Dedifferentiated amniotic fluid mesenchymal stem cell (primary cell): ENCODE measurements around the gene LTB4R.

Experiments
- DNase-seq: peaks from one replicate; pipeline ENCODE4 v3.0.0-alpha.2; 2016; ENCODE audit errors: extremely low spot score

The LTB4R gene, protein sequence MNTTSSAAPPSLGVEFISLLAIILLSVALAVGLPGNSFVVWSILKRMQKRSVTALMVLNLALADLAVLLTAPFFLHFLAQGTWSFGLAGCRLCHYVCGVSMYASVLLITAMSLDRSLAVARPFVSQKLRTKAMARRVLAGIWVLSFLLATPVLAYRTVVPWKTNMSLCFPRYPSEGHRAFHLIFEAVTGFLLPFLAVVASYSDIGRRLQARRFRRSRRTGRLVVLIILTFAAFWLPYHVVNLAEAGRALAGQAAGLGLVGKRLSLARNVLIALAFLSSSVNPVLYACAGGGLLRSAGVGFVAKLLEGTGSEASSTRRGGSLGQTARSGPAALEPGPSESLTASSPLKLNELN

DNA sequence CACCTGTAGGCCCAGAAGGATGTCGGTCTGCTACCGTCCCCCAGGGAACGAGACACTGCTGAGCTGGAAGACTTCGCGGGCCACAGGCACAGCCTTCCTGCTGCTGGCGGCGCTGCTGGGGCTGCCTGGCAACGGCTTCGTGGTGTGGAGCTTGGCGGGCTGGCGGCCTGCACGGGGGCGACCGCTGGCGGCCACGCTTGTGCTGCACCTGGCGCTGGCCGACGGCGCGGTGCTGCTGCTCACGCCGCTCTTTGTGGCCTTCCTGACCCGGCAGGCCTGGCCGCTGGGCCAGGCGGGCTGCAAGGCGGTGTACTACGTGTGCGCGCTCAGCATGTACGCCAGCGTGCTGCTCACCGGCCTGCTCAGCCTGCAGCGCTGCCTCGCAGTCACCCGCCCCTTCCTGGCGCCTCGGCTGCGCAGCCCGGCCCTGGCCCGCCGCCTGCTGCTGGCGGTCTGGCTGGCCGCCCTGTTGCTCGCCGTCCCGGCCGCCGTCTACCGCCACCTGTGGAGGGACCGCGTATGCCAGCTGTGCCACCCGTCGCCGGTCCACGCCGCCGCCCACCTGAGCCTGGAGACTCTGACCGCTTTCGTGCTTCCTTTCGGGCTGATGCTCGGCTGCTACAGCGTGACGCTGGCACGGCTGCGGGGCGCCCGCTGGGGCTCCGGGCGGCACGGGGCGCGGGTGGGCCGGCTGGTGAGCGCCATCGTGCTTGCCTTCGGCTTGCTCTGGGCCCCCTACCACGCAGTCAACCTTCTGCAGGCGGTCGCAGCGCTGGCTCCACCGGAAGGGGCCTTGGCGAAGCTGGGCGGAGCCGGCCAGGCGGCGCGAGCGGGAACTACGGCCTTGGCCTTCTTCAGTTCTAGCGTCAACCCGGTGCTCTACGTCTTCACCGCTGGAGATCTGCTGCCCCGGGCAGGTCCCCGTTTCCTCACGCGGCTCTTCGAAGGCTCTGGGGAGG lies at the start of gene LTB4R:
Gene LTB4R, plus strand, starts transcription at position 857 of the 959 bp plus-strand sequence. CDS start 4,150 bp downstream, outside the sequence.
- DNase-seq: no peak

DNA sequence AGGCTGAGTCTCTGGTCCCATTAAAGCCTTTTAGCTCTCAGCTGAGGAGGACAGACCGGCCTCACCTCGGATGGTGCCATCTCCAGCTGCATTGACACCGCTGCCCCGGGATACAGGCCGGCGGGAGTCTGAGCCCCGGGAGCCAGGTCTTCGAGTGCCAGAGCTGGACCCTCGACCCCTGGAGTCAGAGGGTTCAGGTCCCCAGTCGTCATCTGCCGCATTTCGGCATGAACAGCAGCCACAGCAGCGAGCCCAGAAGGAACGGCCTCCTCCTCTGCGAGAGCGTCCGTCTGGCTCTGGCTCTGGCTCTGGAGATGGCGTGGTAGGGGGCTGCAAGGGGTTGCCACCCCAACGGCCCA lies 49.4 kb upstream of the LTB4R start:
- no peak for DNase-seq

DNA sequence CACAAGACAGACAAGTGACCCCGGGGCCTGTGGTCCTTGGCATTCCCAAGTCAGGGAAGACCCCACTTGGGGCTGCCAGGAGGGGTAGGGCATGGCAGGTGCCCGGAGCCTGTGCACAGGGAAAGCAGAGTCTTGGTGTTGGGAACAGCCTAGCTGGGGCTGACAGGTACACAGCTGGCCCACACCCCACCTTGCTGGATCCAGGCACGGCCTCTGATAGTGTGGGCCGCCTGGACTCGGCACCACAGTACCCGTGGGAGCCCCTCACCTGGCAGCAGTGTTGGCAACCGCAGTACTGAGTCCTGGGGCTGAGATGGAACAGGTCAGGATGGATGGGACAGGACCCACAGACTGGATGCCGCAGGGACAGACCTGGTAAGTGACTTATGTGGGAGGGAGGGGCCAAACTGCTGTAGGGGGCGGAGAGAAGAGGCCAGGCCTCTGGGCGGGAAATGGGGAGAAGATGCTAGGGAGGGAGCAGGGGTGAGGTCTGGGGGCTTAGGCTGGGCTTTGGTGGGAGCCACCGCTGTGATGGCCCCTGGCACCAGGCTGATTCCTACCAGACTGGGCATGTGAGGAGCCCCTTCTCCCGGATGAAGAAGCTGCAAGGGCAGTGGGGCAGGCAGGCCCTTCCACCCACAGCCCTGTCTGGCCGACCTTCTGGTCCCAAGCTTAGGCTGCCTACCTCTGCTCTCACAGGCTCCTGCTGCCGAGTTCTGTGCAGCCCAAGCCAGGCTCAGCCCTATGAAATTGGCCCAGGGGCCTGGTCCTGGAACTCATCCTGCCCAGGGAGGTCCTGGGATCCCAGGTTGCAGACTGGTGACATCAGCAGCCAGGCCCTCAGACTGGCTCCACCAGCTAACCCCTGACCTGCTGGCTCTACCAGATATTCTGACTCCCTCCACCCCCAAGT lies 48.2 kb upstream of the LTB4R start, which contains the start of gene TGM1:
Gene TGM1, minus strand, starts transcription at position 357 of the 913 bp plus-strand sequence. CDS start 825 bp downstream, outside the sequence.
- no peak for DNase-seq

DNA sequence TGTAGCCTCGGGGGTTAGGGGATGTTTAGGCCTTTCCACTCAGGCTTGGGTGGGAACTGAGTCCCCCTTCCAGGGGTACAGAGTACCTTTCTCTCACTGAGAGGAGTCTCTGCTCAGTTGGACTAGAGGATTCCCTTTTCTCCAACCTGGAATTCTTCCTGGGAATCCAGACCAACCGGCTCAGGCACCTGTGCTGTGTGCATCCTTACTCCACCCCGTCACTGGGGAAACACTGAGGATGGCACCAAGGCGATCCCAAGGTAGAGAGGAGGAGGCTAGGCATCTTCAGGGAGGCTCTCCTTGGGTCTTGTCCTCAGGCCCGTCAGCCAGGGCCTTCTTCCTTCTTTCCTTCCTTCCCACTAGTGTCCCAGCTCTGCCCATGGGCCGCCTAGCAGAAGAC lies 47.5 kb upstream of the LTB4R start:
- no peak for DNase-seq

DNA sequence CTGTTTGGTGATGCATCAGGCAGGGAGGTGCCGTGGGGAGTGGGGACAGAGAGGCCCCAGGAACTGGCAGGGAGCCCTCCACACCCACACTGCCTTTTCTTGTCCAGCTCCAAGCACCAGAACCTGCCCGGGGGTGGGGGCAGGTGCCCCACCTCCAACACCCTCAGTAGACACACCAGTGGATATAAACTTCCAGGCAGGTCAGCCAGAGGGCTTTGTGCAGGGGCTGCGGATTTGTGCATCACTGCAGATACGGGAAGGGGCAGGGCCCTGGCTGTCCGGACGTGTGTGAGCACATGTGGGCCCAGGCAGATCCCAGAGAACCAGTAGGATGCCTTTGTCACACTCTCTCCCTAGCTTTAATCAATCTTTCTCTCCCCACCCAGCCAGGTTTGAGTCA lies 47.0 kb upstream of the LTB4R start:
- DNase-seq: no peak

DNA sequence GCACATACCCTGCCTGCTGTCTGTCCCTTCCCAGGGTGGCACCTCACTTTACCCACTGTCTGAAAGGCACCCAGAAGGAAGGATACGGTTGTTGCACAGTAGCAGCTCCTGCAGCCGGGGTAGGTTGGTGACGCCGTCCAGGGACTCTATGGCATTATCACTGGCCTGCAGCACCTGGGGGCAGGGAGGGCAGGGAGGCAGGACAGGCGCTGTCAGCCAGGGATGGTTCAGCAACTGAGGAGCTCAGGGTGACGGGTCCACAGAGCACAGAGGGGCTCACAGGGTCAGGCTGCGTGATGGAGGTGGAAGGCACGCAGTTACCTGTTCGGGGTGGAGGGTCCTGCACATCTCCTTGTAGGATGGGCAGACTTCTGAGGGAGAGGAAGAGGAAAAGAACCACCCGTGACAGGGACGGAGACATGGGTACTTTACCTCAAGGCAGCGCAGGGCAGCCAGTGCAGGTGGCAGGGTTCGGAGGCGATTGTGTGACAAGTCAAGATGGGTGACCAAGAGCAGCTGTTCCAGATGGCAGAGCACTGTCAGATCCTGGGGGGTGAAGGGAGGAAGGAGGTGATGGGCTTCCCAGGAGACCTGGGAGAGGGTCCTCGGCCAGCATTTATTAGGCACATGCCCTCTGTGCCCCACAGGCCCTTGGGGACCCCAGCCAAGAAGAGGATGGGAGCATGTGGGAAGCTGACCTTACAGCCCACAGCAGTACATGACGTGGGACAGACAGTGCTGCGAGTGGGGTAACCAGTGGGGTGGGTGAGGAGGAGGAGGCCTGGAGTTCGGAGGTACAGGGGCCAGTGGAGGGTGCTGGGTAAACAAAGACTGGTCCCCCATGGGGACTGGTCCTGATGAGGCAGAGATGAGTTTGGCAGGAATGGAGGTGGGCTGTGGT lies 44.7 kb upstream of the LTB4R start:
- no peak for DNase-seq

DNA sequence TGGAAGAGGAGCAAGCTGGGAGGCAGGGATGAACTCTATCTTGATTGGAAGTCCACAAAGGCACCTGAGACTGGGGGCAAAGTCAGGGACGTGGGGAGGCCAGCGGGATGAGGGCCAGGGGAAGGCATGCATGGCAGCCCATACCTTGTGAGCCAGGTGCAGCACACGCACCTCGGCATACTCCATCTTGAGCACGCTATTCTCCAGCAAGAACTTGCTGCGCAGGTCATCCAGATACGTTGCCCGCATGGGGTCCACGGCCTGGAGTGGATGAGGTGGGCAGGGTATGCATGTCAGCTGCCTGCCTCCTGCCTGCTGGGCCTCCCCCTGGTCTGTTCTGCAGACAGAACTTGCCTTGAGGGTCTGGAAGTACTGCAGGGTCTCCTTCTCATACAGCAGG lies 43.8 kb upstream of the LTB4R start:
- no peak for DNase-seq

DNA sequence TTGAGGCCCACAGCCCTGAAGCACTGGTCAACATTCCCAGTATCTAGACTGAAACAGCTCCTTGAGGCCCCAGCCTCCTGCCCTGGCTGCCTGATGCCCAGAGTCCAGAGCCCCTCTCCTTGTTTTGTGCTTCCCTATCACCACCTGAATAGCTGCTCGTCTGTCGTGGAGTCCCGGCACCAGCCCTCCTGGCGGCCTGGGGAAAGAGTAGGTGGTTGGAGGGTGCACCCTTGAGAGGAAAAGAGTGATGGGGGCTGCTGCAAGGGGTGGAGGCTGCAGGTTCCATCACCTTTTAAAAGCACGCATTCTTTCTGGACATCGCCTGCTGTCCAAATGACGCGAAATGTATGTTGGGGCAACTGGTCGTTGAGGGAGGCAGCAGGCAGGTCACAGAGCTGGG lies 43.1 kb upstream of the LTB4R start:
- DNase-seq: no peak

DNA sequence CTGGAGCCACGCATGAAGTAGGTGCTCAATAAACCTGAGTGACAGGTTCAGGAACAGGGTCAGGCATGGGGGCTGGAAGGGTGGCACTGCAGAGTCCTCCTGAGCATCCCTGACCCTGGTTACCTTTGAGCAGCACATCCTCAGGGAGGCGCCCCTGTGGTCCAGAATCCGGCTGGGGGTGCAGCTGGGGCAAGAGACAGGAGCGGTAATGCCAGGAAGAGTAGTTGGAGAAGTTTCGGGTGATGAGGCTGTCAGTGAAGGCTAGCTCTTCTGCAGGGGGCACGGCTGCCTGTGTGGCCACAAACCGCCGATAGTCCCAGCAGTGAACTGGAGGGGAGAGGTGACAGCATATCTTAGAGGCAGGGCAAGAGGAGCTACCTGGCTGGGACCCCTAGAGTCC lies 41.9 kb upstream of the LTB4R start:
- DNase-seq: no peak

DNA sequence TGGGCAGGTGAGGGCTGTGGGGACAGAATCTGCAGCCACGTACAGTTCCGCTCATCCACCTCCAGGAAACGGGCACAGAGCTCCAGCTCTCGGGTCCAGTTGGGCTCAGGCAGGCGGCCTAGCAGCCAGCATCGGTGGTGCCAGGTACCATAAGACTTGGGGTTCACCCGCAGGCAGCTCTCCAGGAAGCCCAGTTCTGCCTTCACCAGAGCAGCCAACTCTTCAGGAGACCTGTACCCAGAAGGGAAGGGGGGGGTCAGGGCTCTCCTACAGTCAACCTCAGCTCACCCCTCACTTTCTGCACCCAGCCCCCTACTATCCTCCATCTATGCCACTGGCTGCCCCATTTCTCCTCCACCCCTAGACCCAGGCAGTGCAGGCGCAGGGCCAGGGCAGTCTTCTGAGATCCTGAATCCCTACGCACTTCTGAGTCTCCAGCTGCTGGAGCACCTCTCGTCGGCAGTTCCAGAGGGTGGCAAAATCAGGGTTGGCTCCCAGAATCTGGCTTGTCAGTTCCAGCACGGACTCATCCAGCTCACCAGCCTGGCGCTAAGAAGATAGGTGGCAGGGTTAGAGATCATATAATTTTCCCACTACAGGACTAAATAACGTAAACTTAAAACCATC lies 41.3 kb upstream of the LTB4R start:
- no peak for DNase-seq

DNA sequence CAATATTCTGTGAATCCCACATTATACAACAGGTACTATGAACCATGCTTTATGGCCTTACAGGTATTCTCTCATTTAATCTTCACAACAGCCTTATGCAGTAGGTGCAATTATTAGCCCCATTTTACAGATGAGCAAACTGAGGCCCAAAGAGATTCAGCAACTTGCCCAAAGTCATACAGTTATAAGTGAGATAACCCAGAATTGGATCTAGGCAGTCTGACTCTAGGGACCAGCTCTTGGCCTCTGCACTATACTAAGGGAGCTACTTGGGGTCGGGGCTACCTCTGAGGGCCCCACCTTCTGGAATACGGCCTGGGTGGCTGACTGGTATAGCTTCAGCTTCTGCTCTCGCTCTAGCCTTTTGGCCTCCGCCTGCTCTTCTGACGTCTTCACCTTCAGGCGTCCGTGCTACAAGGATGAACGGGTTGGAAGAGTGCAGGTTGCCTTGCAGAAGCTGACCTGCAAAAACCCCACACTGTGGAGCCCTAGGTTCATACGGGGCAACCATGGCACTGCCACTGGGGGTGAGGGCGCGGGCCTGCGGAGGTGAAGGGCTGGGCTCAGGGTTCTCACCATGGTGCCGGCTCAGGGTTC lies 40.7 kb upstream of the LTB4R start:
- no peak for DNase-seq

DNA sequence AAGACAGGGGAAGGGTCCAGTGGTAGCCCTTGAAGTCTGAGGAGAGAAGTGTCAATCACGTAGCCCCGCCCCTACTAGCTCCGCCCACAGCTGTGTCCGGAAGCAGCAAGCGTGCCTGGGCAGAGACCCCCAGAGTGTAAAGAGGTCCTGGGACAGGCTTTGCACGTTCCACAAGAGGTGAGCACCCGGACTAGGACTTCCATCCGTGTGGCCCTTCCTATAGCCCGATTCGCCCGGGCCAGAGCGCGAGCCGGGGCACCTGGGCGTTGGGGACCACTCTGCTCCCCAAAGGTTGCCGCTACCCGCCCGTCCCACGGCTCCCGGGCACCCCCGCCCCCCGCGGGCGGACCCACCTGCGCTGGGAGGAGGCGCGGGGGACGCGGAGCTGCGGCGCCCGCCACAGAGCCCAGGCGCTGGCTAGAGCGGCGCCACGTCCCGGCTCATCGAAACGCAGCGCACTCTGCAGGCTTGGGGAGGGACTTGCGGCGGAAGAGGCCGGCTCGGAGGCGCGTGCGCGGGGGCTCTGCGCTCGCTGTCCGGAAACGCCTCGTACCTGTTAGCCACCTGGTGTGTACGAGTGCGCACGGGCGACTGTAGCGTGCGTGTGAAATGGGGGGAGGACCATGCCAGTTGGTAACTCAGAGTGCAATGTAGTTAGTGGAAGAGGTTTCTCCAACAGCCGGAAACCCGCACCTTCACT lies 40.0 kb upstream of the LTB4R start, which contains the start of gene RABGGTA:
Gene RABGGTA, minus strand, starts transcription at position 464 of the 700 bp plus-strand sequence. CDS start 482 bp downstream, outside the sequence.
- DNase-seq: peak; percentile 71

DNA sequence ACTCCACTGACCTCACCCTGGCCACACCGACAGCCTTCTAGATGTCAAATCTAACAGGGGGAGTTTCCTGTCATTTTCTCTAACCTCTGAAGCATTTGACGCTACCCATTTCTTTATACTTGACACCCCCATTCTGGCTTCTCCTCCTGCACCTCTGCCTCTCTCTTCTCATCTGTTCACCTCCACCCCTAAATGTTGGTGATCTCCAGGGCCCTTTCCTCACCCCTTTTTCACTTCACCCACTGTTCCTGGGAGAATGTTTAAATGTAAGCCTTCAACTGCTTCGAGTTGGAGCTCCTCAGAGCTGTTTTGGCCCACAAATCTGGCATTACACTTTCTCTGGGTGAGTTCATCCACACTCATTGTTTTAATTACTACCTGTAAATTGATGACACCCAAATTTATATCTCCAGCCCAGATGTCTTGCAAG lies 39.5 kb upstream of the LTB4R start:
- no peak for DNase-seq

DNA sequence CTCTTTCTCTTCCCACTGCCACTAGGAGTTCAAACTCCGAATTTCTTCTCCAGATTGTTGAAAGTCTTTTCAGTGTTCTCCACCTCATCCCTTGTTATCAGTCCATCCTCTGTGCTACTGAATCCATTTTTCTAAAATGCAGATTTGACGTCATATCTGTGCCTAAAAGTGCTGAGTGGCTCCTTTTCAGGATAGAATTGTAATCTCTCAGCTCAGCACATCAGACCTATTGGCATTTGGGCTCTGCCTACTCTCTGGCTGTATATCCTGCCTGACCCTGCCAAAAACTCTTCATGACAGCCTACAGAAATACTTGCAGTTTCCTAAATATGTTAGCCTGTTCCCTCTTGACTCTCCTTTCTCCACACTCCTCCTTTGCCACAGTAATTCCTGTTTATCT lies 38.8 kb upstream of the LTB4R start:
- DNase-seq: no peak

DNA sequence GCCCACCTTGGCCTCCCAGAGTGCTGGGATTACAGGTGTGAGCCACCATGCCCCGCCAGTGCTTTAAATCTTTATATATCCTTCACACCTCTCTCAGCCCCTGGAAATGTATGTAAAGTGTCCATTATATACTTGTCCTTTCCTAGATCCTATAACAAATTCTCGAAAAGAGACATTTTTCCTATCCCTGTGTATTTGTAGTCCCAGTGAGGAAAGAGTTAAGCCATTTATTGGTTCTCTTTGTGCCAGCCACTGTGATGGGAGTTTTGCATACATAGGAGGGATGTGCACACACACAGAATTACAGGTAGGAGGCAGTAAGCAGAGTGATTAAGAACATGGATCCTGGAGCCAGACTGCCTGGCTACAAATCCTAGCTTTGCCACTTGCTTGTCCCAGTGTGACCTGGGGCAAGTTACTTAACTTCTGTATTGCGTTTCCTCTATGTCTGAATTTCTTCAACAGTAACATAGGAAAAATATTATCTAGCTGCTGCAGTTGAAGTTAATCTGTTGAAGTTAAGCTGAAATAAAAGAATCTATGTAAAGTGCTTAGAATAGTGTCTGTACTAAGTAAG lies 37.8 kb upstream of the LTB4R start:
- DNase-seq: no peak

DNA sequence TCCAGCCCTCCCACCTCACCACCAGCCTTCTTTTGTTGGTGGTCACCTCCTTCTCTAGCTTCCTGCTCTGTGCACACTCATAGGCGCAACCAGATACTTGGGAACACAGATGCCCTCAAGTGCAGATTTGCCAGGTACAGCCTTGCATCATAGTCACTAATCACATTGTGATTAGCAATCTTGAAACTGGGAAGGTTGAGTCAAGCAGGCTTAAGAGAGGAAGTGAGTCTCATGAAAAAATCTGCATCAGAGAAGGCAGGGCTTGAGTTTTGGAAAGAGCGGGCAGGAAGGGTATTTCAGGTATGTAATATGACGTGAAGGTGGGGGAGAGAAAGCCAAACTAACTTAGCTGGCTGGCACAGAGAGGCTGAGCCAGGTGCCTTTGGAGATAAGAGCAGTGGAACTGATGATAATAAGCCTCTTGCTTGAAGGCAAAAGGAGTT lies 37.2 kb upstream of the LTB4R start:
- no peak for DNase-seq

DNA sequence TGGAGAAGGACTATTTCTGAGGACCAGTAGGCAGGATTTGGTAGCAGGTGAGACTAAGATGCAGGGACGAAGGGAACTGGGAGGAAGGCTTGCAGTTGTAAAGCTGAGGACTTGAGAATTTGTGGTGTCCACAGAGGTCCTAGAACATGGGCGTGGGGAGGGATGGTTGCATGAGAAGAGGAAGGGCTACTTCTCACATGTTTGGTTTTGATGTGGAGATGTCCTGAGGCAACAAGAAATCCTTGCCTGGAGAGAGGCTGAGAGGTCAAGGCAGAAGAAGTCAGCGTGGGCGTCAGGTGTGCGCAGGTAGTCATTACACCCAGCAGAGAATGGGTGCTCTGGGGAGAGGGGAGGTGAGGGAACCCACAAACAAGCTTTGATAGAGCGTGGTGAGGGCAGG lies 34.2 kb upstream of the LTB4R start:
- DNase-seq: no peak

DNA sequence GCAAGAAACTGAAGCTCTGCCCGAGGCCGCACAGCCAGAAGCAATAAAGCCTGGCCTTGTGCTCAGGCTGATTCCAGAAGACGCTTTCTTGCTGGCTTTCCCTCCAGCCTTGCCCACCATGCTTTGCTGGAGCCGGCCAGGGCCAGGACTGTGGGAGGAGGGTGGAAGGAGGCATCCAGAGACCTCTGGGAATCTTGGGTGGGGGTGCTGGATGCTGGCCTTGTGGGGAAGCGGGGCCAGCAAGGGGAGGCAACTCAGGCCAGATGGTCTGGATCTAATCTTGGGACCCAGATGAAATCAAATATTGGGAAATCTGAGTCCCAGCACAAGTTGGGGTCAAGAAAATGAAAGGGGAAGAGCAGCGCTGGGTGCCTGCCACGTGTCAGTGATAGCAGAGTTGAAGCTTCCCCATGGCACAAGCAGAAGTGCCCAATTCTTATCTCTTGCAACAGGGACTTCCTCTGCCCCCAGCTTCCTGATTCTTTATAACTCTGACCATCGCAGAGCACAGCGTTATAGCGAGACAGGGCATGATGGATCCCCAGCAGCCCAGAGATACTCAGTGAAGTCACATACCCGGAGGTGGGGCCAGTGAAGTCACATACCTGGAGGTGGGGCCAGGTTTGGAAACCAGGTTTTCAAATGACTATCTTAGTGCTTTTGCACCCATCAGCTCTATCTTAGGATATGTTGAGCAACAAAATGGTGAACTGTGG lies 33.5 kb upstream of the LTB4R start:
- no peak for DNase-seq
